G401 (cell line): Measurements from ENCODE around the gene NEK5. TPM values are rescaled to one million over a fixed set of nuclear protein-coding genes. Genes with fewer than 3 reads are reported as not detected.

Experiments used
- DNase-seq: peaks from one replicate; pipeline ENCODE4 v3.0.0-alpha.2; 2015; ENCODE audit warnings: low spot score
- in situ Hi-C: cut with HindIII; loops from 2 replicates; pipeline ENCODE4 v1.10.0; 2016; ENCODE audit warnings: low sequenced_read_pairs, mixed read lengths
- total RNA-seq: library from RNA; depleted of rRNA; stranded (reverse); fragments of >200 nt; shearing (Covaris generic); gene quantifications from 2 replicates; pipeline ENCODE4 v1.2.3, GENCODE V29; 2014

NEK5 gene
- total RNA-seq, 1 experiment from 2014 or later, result not detected

DNA sequence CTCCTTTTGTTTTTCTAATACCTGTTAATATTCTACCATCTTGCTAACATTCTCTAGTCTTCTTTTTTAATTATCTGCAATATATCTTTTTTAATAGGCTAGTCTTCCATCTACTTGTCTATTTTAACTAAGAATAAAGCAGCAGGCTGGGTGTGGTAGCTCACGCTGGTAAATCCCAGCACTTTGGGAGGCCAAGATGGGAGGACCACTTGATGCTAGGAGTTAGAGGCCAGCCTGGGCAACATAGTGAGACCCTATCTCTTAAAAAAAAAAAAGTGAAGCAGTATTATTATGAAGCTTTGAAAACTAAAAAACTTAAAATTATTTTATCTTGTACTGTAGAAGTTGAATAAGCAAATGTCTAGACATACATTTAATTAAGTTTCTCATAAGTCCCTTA, 101.0 kb downstream of the NEK5 start:
- in situ Hi-C loops, result no loop called here
- no peak for DNase-seq

DNA sequence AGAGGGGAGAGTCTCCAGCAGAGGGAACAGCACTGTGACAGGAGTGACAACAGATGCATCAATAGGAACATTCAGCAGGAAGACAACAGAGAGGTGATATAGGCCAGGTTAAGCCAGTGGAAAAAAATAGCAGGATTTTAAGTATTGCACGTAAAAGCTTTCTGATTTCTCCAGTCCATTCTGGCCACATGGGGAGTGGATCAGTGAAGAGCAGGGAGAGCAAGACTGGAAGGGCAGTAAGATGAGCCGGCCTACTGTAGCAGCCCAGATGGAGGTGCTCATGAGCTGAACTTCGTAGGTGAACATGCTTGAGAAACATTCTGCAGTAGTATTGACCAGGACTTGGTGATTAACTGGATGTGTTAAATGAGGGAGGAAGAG, 102.6 kb downstream of the NEK5 start:
- in situ Hi-C loops, result no loop called here
- no peak for DNase-seq

DNA sequence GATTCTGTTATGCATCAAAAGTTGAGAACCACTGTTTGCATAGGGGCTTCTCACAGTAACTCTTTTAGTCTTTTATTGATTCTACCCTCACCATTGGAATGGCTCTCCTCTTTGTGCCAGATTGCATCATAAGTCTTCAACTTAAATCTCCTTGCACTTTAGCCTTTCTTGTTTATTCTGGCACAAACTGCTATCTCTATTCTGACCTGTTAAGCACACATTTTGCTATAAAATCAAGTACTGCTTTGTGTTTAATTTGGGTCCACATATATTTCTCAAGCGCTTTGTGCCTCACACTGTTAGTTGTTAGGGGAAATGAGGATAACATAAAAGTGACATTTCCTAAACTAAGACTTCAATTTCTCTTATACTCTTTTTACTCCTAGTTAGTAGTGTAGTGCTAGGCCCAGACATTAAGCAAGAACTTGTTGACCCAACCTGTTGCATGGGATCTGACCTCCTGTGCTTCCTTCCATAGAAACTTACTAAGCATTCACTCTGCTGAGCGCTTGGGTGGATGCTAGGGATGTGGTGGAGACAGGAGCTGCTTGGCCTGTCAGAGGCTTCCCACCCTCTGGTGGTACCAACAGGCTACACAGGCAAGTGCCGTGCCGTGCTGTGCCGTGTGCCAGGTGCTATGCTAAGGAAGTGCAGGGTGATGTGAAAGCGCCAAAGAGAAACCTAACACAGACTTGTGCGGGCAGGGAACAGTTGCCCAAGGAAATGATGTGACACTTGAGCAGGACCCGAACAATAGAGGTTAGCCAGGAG, 103.2 kb downstream of the NEK5 start:
- in situ Hi-C loops, result no loop called here
- no peak for DNase-seq

DNA sequence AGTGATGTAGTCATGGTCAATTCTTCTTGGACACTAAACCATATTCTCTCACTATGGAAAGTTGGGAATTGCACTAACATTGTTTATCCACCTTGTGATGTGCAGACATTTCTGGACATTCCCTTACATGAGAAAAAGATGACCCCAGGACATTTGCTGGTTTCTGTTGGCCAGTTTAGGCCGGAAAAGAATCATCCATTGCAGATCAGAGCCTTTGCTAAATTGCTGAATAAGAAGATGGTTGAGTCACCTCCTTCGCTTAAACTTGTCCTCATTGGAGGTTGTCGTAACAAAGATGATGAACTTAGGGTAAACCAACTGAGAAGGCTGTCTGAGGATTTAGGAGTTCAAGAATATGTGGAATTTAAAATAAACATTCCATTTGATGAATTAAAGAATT, 104.4 kb downstream of the NEK5 start, which contains the start of gene UTP14C:
TSS of gene UTP14C (plus strand) at position 211 of the 400 bp plus-strand sequence. CDS start 4,114 bp downstream, outside the sequence.
- in situ Hi-C loops, result no loop called here

DNA sequence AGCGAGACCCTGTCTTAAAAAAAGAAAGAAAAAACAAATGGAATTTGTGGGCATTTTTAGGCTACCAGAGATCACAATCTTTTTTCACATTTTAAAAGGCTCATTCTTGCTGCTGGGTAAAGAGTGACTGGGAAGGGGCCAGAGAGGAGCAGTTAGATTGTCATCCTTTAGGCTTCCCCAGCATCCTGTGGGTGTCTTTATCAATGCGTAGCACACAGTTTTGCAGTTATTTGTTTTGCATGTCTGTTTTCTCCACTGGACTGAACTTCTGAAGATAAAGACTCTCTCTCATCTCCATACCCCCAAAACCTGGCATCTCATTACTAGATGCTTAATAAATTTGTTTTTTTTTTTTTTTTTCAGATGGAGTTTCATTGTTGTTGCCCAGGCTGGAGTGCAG, 106.5 kb downstream of the NEK5 start:
- in situ Hi-C loops, result no loop called here
- DNase-seq, result no peak

More for the DNA sequence above, 104.4 kb downstream of the NEK5 start, which contains the start of gene UTP14C:
- no peak for DNase-seq

DNA sequence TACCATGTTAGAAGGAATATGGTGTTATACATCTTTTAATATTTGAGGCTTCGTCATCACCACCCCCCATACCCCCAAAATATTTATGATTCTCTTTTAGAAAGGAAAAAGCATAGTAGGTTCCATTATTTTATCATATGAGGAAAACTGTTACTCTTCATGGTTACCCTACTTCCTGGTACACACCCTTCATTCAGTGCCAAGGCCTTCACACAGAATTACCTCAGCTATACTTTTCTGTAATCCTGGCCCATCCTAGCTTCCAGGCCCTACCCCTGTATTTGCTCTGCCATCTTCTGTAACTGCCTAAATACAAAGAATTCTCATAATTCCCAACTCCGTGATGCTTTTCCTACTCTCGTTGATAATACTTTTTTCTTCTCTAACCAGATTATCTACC, 108.7 kb downstream of the NEK5 start:
- no peak for DNase-seq
- in situ Hi-C loops, result no loop called here

DNA sequence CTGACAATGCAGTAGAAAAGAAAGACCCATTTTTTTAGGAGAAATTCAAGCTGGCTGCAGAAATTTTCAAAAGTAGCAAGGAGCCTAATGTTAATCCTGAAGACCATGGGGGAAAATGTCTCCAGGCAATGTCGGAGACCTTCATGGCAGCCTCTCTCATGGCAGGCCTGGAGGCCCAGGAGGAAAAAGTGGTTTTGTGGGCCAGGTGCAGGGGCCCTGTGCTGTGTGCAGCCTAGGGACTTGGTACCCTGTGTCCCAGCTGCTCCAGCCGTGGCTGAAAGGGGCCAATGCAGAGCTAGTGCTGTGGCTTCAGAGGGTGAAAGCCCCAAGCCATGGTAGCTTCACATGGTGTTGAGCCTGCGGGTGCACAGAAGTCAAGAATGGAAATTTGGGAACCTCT, 112.6 kb downstream of the NEK5 start:
- no peak for DNase-seq
- in situ Hi-C loops, result no loop called here

DNA sequence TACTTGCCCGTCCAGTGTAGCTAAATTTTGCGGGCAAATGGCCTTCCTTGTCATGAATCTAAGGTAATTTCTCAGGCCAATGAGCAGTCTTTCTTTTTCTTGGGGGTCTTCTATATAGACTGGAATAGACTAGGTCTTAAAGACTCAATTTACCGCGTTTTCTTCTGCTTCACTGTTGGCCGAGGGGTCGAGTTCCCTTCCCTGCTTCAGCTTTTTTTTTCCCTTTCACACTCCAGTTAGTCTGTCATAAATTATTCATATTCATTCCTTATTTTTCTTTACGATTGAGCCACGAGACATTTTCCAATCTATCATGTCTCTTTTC, 116.4 kb downstream of the NEK5 start:
- no peak for DNase-seq
- in situ Hi-C loops, result no loop called here

DNA sequence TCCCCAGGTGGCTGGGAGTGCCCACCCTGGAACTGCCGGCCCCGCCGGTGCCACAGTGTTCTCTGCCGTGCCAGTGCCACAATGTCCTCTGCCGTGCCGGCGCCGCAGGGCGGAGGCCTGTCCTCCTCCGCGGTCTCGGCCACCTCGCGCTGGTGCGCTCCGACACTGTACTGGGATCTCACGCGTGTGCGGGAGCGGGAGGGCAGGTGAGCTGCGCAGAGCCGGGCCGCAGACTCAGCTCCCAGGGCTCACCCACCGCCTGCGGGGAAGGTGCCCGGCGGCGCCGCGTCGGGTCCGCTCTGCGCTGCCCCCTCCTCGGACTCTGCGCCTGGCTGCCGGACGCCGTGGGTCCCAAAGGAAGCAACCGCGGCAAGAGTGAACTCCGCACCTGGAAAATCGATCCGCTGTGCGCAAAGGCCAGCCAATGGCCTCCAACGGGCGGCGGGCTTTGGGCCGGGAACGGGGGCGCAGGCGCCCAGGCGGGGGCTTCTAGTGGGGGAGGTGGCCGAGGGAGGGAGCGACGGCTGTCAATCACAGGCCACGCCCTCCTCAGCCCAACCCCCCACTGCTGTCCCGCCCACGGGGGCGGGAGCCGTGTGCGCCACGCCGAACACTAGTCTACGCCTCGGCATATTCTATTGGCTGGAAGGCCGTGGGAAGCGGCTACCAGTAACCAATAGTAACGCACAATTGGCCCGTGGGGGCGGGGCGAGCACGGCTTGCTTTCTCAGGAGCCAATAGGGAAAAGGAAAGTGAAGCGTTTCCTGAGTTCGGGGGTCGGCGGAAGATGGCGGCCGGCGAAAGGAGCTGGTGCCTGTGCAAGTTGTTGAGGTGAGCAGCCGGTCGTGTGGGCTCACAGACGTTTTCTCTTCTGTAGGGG, 117.0 kb downstream of the NEK5 start, which contains the start of gene ALG11:
TSS of gene ALG11 (plus strand) at position 767 of the 880 bp plus-strand sequence. CDS start at position 788, 21 bp downstream.
- in situ Hi-C loops, result no loop called here
- peak; percentile 99 for DNase-seq

DNA sequence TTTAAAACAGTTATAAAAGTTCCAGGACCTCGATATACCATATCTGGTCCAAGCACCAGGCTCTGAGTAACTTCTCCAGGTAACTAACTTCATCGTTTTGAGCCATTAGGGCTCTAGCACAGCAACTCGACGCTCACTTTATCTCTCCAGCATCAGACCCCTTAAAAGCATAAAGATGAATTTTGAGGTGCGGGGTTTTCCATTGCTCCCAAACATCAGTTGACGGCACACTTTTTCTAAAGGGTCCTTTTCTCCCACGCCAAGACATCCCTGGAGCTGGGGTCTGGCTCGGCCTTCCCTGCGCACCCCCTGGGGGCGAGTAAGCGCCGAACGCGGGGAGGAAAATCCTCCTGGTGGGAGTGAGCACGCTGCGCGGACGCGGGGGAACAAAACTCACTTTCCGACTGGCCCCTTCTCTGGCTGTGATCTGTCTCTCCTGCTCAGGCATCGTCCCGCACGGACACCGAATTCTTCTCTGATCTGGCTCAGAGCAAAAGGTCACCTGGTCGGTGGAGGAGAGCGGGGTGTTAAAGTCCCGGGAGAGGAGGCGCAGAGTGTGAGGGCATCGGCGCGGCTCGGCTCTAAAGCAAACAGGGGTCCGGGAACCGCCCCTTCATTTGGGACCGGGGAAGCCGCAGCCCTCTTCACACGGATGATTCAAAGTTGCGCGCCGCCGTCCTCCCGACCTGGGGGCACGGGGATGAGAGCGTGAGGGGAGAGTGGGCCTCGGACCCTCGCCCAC, 117.8 kb downstream of the NEK5 start, which contains the start of gene ATP7B:
TSS of gene ATP7B (minus strand) at position 561 of the 742 bp plus-strand sequence. CDS start at position 448, 113 bp downstream.
- peak; percentile 36 for DNase-seq

DNA sequence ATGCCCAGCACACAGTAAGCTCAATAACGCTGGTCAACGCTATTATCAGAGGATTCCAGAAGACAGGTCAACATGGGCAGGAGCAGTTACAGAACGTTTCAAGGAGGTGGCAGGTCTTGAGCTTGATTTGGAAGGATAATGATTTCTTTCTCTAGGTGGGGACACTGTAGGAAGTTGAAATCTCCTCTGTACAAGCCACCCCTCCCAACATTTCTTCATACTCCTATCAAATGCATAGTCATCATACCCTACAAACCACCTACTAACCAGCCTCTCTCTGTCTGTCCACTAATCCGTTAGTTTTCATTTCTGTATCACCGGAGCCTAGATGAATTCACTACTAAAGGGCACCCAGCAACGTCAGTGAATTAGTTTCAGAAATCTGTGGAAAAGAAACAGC, 118.9 kb downstream of the NEK5 start:
- in situ Hi-C loops, result no loop called here
- no peak for DNase-seq

More for the DNA sequence above, 117.8 kb downstream of the NEK5 start, which contains the start of gene ATP7B:
- in situ Hi-C loops, result no loop called here

DNA sequence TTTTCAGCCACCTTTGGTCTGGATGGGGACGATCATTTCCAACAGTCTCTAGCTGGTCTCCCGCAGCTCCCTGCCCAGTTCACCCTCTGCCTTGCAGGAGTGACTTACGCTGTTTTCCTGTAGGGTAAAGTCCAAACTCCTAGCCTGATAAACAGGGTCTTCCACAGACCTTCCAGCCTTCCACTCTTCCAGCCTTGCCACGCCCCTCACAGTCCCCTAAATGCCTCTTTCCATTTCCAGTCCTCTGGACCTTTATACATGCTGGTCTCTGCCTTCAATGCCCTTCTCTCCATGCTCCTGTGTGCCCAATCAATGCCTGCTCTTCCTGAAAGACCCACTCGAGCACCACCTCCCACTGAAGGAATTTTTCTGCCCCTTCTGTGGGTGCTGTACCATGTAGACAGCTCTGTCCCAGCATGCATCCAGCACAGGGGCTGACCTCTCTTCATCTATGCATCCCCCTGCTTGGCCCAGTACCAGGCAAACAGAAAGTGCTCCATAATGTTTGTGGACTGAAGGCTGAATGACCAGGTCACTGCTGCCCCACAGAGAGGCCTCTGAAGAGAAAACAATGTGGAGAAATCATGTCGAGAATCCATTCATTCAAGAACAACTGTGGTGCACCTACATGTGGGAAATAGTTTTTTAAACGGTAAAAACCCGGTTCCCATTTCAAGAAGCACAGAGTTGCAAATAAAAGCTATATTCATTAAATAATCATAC, 122.2 kb downstream of the NEK5 start:
- DNase-seq, result no peak
- in situ Hi-C loops, result no loop called here

DNA sequence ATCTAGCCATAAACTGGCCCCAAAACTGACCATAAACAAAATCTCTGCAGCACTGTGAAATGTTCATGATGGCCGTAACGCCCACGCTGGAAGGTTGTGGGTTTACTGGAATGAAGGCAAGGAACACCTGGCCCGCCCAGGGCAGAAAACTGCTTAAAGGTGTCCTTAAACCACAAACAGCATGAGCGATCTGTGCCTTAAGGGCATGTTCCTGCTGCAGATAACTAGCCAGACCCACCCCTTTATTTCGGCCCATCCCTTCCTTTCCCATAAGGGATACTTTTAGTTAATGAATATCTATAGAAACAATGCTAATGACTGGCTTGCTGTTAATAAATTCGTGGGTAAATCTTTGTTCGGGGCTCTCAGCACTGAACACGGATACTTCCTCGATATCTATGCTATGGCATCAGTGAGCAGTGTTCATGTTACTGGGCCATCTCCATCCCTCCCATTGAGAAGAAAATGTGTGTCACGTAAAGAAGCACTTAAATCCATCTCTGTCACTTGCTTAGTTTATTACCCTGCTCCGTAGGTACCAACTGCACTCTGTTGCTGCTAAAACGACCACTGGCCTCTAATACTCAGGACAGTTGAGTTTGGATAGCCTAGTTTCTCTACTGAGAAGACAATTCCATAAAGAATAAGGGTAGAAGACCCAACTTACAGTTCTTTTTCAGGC, 122.9 kb downstream of the NEK5 start:
- in situ Hi-C loops, result no loop called here
- no peak for DNase-seq

DNA sequence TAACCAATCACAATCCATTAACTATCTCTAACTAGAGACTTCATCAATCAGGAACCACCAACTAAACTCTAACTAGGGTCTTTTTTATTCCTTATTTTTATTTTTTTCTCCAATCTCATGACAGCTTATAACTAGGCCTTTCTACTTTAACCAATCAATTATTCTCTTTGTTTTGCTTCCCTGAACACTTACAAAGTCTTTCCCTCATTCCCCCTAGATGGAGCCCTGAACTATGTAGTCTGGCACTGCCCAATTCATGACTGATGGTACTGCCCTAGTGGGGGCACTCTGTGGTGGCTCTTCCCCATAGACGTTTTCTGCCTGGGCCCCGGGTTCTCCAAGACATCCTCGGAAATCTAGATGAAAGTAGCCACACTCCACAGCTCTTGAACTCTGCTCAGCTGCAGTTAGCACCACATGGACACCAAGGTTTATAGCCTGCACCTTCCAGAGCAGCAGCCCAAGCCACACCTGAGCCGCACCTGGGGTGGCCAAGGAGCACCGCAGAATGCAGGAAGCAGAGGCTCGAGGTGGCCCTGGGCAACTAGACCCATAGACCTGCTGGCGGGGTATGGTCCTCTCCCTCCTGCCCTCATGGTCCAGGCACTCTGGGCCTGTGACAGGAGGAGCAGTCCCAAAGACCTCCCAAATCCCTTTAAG, 124.2 kb downstream of the NEK5 start:
- in situ Hi-C loops, result no loop called here
- no peak for DNase-seq

DNA sequence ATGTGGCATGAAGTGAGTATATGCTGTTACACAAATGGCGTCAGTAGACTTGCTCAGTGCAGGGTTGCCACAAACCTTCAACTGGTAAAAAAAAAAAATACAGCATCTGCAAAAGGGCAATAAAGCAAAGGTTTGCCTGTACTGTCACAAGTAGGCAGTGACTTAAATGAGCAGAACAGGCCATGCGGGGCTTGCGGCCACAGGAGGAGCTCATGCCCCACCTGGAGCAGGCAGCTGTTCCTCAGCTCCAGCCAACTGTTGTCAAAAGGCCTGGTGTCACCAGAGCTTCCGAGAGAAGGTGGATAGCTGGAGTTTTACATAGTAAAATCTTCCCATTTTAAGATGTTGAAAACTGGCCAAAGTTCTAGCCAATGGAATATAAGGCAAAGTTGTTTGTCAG, 125.3 kb downstream of the NEK5 start:
- DNase-seq, result peak; percentile 86
- in situ Hi-C loops, result no loop called here

DNA sequence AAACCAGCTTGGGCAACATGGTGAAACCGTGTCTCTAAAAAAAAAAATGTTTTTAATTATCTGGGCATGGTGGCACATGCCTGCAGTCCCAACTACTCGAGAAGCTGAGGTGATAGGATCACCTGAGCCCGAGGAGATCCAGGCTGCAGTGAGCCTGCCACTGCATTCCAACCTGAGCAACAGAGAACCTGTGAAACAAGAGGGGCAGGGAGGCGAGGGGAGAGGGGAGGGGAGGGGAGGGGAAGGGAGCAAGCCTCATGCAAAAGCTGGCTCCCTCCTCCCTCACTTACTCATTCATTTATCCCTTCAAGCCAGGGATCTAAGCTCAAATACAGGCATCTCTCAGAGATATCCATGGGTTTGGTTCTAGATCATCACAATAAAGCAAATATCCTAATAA, 126.5 kb downstream of the NEK5 start:
- in situ Hi-C loops, result no loop called here
- no peak for DNase-seq

DNA sequence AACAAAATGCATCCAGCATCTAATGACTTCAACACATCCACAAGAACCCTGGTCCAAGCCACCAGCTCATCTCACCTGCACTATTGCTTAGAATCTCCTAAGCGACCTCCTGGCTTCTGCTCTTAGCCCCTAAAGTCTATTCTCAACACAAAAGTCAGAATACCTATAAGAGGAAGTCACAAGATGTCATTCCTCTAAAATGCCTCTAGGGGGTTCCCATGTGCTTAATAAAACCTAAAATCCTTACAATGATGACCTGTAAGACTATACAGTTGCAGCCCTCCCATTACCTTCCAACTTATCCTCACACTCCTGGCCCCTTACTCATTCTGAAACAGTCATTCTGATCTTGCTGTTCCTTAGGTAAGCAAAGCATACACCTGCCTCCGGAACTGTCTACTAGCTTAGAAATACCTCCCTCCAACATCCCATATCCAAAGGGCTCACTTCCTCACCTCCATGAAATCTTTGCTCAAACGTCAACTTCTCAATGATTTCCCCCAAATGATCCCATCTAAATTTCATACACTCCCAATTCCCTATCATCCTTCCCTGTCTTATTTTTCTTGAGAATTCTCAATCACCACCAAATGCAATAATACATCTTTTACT, 127.6 kb downstream of the NEK5 start:
- DNase-seq, result peak; percentile 53

More for the DNA sequence above, 127.6 kb downstream of the NEK5 start:
- in situ Hi-C loops, result no loop called here
